ENCODE data around the gene MSMP. TPM values are rescaled to one million over a fixed set of nuclear protein-coding genes. Genes with fewer than 3 reads are reported as not detected.

Gene MSMP
- total RNA-seq, 2 donors from 2014 or later = not detected

DNA sequence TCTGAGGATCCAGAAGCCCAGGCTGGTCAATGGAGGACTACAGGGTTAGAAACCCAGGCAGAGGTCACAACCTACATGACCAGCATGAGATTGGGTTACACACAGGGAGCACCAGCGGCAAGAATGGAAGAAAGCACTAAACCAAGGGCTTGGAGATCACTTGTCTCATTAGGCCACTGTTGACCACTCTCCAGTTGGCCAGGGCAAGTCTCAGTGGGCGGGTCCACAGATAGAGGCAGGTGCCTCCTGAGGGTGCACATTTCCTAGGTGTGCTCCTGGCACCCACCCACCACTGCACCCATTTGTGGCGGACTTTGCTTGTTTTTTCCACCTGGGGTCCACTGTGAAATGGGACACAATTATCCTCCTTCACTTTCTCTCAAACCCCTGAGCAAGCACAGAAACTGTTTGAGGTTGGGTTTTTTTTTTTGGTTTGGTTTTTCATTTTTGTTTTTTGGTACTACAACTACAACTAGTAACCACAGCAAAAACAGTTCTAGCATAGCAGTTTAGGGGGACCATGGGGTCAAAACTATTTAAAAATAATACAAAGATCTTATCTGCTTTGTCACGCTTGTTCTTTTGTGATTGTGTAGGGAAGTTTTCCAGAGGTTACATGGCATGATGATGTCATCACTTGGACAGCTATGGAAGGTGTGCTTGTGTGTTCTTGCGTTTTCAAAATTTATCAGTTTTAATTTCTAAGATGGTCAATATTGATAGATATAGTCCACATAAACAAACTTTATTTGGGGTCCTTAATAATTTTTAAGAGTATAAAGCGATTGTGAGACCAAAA is 43.4 kb upstream of the MSMP start:
- intact Hi-C loops (cut with DNase I) = no loop called here
- Histone ChIP-seq H3K36me3 (replicated peaks in 1 of 2; ENCODE audit: insufficient read depth in 1 of 2, low read depth in 2 of 2) (no peaks in the 10 kb centered on the region), H3K27ac (no peak overlapping the region), H3K9me3 (no peaks in the 10 kb centered on the region), H3K4me3 (no peak overlapping the region), H3K27me3 (no peaks in the 10 kb centered on the region), H3K4me1 (no peaks in the 10 kb centered on the region)
- WGBS, 2 donors = 78 to 83% methylated on average over 6 of the region's 6 CpGs
- TF ChIP-seq, protein P1, sequence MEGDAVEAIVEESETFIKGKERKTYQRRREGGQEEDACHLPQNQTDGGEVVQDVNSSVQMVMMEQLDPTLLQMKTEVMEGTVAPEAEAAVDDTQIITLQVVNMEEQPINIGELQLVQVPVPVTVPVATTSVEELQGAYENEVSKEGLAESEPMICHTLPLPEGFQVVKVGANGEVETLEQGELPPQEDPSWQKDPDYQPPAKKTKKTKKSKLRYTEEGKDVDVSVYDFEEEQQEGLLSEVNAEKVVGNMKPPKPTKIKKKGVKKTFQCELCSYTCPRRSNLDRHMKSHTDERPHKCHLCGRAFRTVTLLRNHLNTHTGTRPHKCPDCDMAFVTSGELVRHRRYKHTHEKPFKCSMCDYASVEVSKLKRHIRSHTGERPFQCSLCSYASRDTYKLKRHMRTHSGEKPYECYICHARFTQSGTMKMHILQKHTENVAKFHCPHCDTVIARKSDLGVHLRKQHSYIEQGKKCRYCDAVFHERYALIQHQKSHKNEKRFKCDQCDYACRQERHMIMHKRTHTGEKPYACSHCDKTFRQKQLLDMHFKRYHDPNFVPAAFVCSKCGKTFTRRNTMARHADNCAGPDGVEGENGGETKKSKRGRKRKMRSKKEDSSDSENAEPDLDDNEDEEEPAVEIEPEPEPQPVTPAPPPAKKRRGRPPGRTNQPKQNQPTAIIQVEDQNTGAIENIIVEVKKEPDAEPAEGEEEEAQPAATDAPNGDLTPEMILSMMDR (IDR thresholded peaks at IDR 0.05) = no peak
- TF ChIP-seq POLR2A (IDR thresholded peaks at IDR 0.05) = no peak
- ATAC-seq (no peak), DNase-seq (no peak)

DNA sequence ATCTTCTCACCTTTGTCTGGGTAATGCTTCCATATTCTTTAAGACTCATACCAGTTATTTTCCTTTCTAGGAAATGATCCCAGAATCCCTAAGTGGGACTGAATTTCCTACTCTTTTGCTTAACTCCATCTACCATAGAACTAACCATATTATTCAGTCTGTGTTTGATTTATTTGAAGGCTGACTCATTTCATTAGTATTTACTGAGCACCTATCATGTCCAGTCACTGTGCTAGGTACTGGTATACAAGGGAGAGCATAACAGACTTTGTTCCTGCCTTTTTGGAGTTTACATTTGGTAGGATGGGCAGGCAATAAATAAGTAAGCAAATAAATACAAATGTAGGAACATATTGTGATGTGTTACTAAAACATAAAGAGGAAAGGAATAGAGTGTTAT is 41.6 kb upstream of the MSMP start:
- no peaks in the 10 kb centered on the region for H3K27me3 ChIP-seq
- intact Hi-C loops (cut with DNase I) = no loop called here
- ATAC-seq = no peak

DNA sequence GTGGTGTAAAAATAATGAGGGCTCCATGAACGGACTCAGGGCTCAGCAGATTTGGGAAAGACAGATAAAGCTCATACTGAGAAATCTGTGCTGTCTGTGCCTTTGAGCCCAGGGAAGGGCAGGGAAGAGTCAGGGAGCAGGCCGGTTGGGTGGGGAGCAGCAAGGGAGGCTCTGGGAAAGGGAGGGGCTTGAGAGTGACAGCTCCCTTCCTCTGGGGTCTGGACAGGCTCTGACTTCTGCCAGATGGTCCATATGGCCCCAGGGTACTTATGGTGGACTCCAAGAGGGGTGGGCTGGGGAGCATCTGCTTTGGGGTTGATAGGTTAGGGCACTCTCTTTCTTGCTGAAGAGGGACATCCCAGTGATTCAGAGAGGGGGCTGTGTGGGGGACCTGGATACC is 39.4 kb upstream of the MSMP start:
- no peak for ATAC-seq
- WGBS, 2 donors = 75 to 87% methylated on average over 2 of the region's 2 CpGs
- H3K36me3 ChIP-seq (replicated peaks in 1 of 2; ENCODE audit: insufficient read depth in 1 of 2, low read depth in 2 of 2) = no peaks in the 10 kb centered on the region
- no peak overlapping the region for H3K27ac ChIP-seq
- no peak overlapping the region for H3K4me3 ChIP-seq
- no peaks in the 10 kb centered on the region for H3K27me3 ChIP-seq
- no peak for DNase-seq
- intact Hi-C loops (cut with DNase I) = loop anchor here (5.0 kb wide), 1 partner anchor 84 kb away; no protein-coding TSS in a partner anchor
- peaks cover 7% of the 10 kb centered on the region for H3K4me1 ChIP-seq
- TF ChIP-seq, protein P1 (IDR thresholded peaks at IDR 0.05) = no peak
- TF ChIP-seq POLR2A (IDR thresholded peaks at IDR 0.05) = no peak
- no peaks in the 10 kb centered on the region for H3K9me3 ChIP-seq

More for the DNA sequence above, 41.6 kb upstream of the MSMP start:
- TF ChIP-seq, protein P1 (IDR thresholded peaks at IDR 0.05) = no peak
- TF ChIP-seq POLR2A (IDR thresholded peaks at IDR 0.05) = no peak
- H3K4me3 ChIP-seq = no peak overlapping the region
- H3K27ac ChIP-seq = no peak overlapping the region
- no peak for DNase-seq
- no peaks in the 10 kb centered on the region for H3K9me3 ChIP-seq
- no peaks in the 10 kb centered on the region for H3K36me3 ChIP-seq (replicated peaks in 1 of 2; ENCODE audit: insufficient read depth in 1 of 2, low read depth in 2 of 2)
- no peaks in the 10 kb centered on the region for H3K4me1 ChIP-seq

DNA sequence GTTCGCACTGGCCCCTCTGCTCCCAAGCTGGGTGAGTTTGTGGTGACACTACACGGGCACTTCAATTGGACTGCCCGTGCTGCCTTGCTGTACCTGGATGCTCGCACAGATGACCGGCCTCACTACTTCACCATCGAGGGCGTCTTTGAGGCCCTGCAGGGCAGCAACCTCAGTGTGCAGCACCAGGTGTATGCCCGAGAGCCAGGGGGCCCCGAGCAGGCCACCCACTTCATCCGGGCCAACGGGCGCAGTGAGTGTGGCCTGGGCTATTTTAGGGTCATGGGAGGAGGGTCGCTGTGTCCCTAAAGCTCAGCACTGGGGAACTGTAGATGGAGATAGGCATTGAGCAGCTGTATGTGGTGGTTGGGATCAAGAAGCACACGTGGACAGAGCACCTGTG is 38.8 kb upstream of the MSMP start:
- Histone ChIP-seq H3K9me3 (no peaks in the 10 kb centered on the region), H3K27me3 (no peaks in the 10 kb centered on the region), H3K4me1 (peaks cover 7% of the 10 kb centered on the region), H3K36me3 (replicated peaks in 1 of 2; ENCODE audit: insufficient read depth in 1 of 2, low read depth in 2 of 2) (no peaks in the 10 kb centered on the region), H3K27ac (no peak overlapping the region), H3K4me3 (no peak overlapping the region)
- no peak for TF ChIP-seq POLR2A (IDR thresholded peaks at IDR 0.05)
- TF ChIP-seq, protein P1 (IDR thresholded peaks at IDR 0.05) = no peak
- WGBS, 2 donors = 93% methylated on average over 9 to 14 of the region's 14 CpGs
- no peak for ATAC-seq
- no peak for DNase-seq
- intact Hi-C loops (cut with DNase I) = loop anchor here (5.0 kb wide), 1 partner anchor 84 kb away; no protein-coding TSS in a partner anchor
